WTC11 (cell line): ENCODE measurements around the gene EHBP1. TPM values are rescaled to one million over a fixed set of nuclear protein-coding genes. Genes with fewer than 3 reads are reported as not detected.

Experiments
- ATAC-seq: fragments of 200-7000 bp; cut with Tn5 transposase; 2 replicates; pipeline ENCODE4 v1.10.0; 2021; ENCODE audit warnings: mild to moderate bottlenecking, moderate library complexity
- CTCF ChIA-PET: fragments of 300-600 bp; sonication (Branson Sonifier 250); formaldehyde crosslinking; loops from one replicate; lab custom pipeline; 2021; ENCODE audit warnings: antibody characterized with exemption; lab: Charles Lee
- POLR2A ChIA-PET: fragments of 350-600 bp; sonication (Branson Sonifier 250); formaldehyde crosslinking; loops from one replicate; lab custom pipeline; 2021; ENCODE audit warnings: antibody characterized with exemption; lab: Charles Lee
- DNase-seq: peaks from one replicate; pipeline ENCODE4 v3.0.0; 2021; ENCODE audit warnings: low spot score
- H3K27ac Mint-ChIP-seq: 2 replicates; pipeline ENCODE4 v1.8.0; 2021; ENCODE audit warnings: mixed read lengths
- H3K27me3 Mint-ChIP-seq: 2 replicates; pipeline ENCODE4 v1.8.0; 2021; ENCODE audit warnings: low read depth, mild to moderate bottlenecking, moderate library complexity, mixed read lengths
- H3K36me3 Mint-ChIP-seq: 2 replicates; pipeline ENCODE4 v1.8.0; 2021; ENCODE audit warnings: mixed read lengths
- H3K4me1 Mint-ChIP-seq: 2 replicates; pipeline ENCODE4 v1.8.0; 2022; ENCODE audit warnings: mixed read lengths
- H3K4me3 Mint-ChIP-seq: 2 replicates; pipeline ENCODE4 v1.8.0; 2021; ENCODE audit warnings: mild to moderate bottlenecking, moderate library complexity, mixed read lengths
- H3K9me3 Mint-ChIP-seq: 2 replicates; pipeline ENCODE4 v1.8.0; 2021; ENCODE audit warnings: mixed read lengths
- CBFB ChIP-seq: sonication (generic); formaldehyde crosslinking; IDR thresholded peaks from 2 replicates; pipeline ENCODE4 v1.8.1; 2022; ENCODE audit warnings: mild to moderate bottlenecking, low read depth, missing genetic modification reagents
- CREB1 ChIP-seq: sonication (generic); formaldehyde crosslinking; IDR thresholded peaks from 2 replicates; pipeline ENCODE4 v1.8.0; 2023; ENCODE audit warnings: mild to moderate bottlenecking, missing genetic modification reagents
- CREM ChIP-seq: sonication (generic); formaldehyde crosslinking; IDR thresholded peaks from 2 replicates; pipeline ENCODE4 v1.8.1; 2022; ENCODE audit warnings: mild to moderate bottlenecking, missing genetic modification reagents, moderate library complexity
- GABPB1 ChIP-seq: sonication (generic); formaldehyde crosslinking; IDR thresholded peaks from 2 replicates; pipeline ENCODE4 v1.8.1; 2023; ENCODE audit warnings: mild to moderate bottlenecking, missing genetic modification reagents
- GTF2I ChIP-seq: fragments of 250-450 bp; sonication (Bioruptor Pico); conservative IDR thresholded peaks from 2 replicates; pipeline ENCODE4 v1.4.0; 2021; ENCODE audit warnings: mild to moderate bottlenecking
- JAZF1 ChIP-seq: fragments of 250-450 bp; sonication (Bioruptor Pico); IDR thresholded peaks from 2 replicates; pipeline ENCODE4 v1.9.0; 2021; ENCODE audit warnings: moderate library complexity, mild to moderate bottlenecking, inconsistent platforms
- NFE2L1 ChIP-seq: sonication (generic); formaldehyde crosslinking; IDR thresholded peaks from 2 replicates; pipeline ENCODE4 v1.8.1; 2023; ENCODE audit warnings: missing genetic modification reagents
- NFYB ChIP-seq: sonication (generic); formaldehyde crosslinking; conservative IDR thresholded peaks from 2 replicates; pipeline ENCODE4 v1.8.0; 2022; ENCODE audit warnings: low read depth, missing genetic modification reagents
- NR1H2 ChIP-seq: sonication (generic); formaldehyde crosslinking; IDR thresholded peaks from 2 replicates; pipeline ENCODE4 v1.9.0; 2021; ENCODE audit warnings: mild to moderate bottlenecking, moderate library complexity, missing genetic modification reagents
- NR3C1 ChIP-seq: sonication (generic); formaldehyde crosslinking; conservative IDR thresholded peaks from 2 replicates; pipeline ENCODE4 v1.8.1; 2023; ENCODE audit warnings: low read depth, mild to moderate bottlenecking, missing genetic modification reagents
- OVOL2 ChIP-seq: fragments of 250-450 bp; sonication (Bioruptor Pico); IDR thresholded peaks from 2 replicates; pipeline ENCODE4 v1.9.0; 2021; ENCODE audit warnings: mild to moderate bottlenecking, borderline replicate concordance
- RELA ChIP-seq: sonication (generic); formaldehyde crosslinking; IDR thresholded peaks from 2 replicates; pipeline ENCODE4 v1.8.1; 2022; ENCODE audit warnings: missing genetic modification reagents, mild to moderate bottlenecking, borderline replicate concordance
- RORB ChIP-seq: fragments of 250-450 bp; sonication (Bioruptor Pico); IDR thresholded peaks from 2 replicates; pipeline ENCODE4 v1.9.0; 2021; ENCODE audit warnings: mild to moderate bottlenecking
- TEAD1 ChIP-seq: sonication (generic); formaldehyde crosslinking; IDR thresholded peaks from 2 replicates; pipeline ENCODE4 v1.8.0; 2022; ENCODE audit warnings: mild to moderate bottlenecking, missing genetic modification reagents
- ZNF219 ChIP-seq: sonication (generic); formaldehyde crosslinking; IDR thresholded peaks from 2 replicates; pipeline ENCODE4 v1.8.0; 2023; ENCODE audit warnings: missing genetic modification reagents, mild to moderate bottlenecking, borderline replicate concordance
- ZNF263 ChIP-seq: sonication (generic); formaldehyde crosslinking; IDR thresholded peaks from 2 replicates; pipeline ENCODE4 v1.8.1; 2022; ENCODE audit warnings: low read depth, mild to moderate bottlenecking, moderate library complexity, missing genetic modification reagents
- ZNF317 ChIP-seq: sonication (generic); formaldehyde crosslinking; IDR thresholded peaks from 2 replicates; pipeline ENCODE4 v1.8.1; 2023; ENCODE audit warnings: low read depth, mild to moderate bottlenecking, moderate library complexity, missing genetic modification reagents, borderline replicate concordance
- ZNF416 ChIP-seq: fragments of 250-450 bp; sonication (Bioruptor Pico); IDR thresholded peaks from 2 replicates; pipeline ENCODE4 v1.9.0; 2021; ENCODE audit warnings: mild to moderate bottlenecking, inconsistent platforms
- total RNA-seq: library from RNA; stranded (reverse); gene quantifications from 3 replicates; pipeline ENCODE4 v1.2.3, GENCODE V29; 2021
- TF ChIP-seq, protein P1 (sequence below): fragments of 250-450 bp; sonication (Bioruptor Pico); IDR thresholded peaks from 2 replicates; pipeline ENCODE4 v1.9.0; 2021; ENCODE audit warnings: mild to moderate bottlenecking
- TF ChIP-seq, protein P2 (sequence below): sonication (generic); formaldehyde crosslinking; IDR thresholded peaks from 2 replicates; pipeline ENCODE4 v1.8.0; 2022; ENCODE audit warnings: mild to moderate bottlenecking, missing genetic modification reagents
- TF ChIP-seq, protein P3 (sequence below): fragments of 250-450 bp; sonication (Bioruptor Pico); IDR thresholded peaks from 2 replicates; pipeline ENCODE4 v1.9.0; 2021; ENCODE audit warnings: mild to moderate bottlenecking, borderline replicate concordance
- TF ChIP-seq, protein P4 (sequence below): sonication (generic); formaldehyde crosslinking; IDR thresholded peaks from 2 replicates; pipeline ENCODE4 v1.8.1; 2023; ENCODE audit warnings: mild to moderate bottlenecking, moderate library complexity, missing genetic modification reagents
- TF ChIP-seq, protein P5 (sequence below): sonication (generic); formaldehyde crosslinking; IDR thresholded peaks from 2 replicates; pipeline ENCODE4 v1.8.1; 2022; ENCODE audit warnings: missing genetic modification reagents, borderline replicate concordance
- TF ChIP-seq, protein P6 (sequence below): sonication (generic); formaldehyde crosslinking; IDR thresholded peaks from 2 replicates; pipeline ENCODE4 v1.8.0; 2023; ENCODE audit warnings: missing genetic modification reagents
- TF ChIP-seq, protein P7 (sequence below): sonication (generic); formaldehyde crosslinking; IDR thresholded peaks from 2 replicates; pipeline ENCODE4 v1.8.1; 2023; ENCODE audit warnings: mild to moderate bottlenecking, missing genetic modification reagents, moderate library complexity

Gene EHBP1
- total RNA-seq, 1 experiment from 2014 or later: 36.4 TPM

DNA sequence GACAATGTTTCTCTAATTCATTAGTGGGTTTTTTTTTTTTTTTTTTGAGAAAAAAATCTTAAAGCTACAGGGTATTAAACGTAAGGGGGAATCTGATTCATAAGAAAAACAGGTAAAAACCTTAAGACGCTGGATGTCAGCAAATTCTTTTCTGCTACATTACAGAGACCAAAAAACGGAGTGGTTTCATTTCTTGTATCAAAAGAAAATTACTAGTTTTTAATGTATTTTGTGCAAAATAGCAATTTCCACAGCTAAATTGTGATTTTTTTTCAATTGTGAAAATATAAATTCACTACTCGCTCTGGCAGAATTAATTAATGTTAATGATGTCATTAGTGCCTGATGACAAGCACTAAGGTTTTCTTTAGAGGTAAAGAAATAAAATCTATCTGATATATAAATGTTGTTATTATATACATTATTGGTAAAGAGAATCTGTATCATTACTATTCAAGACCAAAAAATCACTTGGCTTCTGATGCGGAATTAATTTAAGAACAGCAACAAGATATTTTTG lies 355.0 kb downstream of the EHBP1 start:
- no peak overlapping the region for H3K27ac Mint-ChIP-seq

DNA sequence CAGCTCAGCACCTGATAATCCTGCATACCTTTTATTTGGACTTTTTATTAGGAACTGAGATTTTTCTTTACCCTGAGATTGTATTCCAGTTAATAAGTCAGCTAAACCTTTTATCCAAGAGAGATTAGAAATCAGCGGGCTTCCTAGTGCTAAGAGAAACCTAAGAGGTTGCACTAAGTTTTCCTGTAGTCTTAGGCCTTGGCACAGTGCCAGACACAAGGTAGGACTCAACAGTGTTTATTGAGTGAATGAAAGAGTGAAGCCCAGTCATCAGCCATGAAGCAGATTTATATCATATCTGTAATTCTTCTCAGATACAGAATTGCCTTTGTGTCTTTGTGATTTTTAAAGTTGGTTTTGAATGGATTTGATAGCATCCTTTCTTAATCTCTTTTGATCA lies 358.7 kb downstream of the EHBP1 start:
- TF ChIP-seq, protein P1, sequence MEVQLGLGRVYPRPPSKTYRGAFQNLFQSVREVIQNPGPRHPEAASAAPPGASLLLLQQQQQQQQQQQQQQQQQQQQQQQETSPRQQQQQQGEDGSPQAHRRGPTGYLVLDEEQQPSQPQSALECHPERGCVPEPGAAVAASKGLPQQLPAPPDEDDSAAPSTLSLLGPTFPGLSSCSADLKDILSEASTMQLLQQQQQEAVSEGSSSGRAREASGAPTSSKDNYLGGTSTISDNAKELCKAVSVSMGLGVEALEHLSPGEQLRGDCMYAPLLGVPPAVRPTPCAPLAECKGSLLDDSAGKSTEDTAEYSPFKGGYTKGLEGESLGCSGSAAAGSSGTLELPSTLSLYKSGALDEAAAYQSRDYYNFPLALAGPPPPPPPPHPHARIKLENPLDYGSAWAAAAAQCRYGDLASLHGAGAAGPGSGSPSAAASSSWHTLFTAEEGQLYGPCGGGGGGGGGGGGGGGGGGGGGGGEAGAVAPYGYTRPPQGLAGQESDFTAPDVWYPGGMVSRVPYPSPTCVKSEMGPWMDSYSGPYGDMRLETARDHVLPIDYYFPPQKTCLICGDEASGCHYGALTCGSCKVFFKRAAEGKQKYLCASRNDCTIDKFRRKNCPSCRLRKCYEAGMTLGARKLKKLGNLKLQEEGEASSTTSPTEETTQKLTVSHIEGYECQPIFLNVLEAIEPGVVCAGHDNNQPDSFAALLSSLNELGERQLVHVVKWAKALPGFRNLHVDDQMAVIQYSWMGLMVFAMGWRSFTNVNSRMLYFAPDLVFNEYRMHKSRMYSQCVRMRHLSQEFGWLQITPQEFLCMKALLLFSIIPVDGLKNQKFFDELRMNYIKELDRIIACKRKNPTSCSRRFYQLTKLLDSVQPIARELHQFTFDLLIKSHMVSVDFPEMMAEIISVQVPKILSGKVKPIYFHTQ (CRISPR knock-in tag): no peak
- TF ChIP-seq CREB1 (CRISPR knock-in tag): no peak
- no peak for TF ChIP-seq NFYB (CRISPR knock-in tag)
- no peak for TF ChIP-seq GTF2I (CRISPR knock-in tag)
- TF ChIP-seq, protein P2, sequence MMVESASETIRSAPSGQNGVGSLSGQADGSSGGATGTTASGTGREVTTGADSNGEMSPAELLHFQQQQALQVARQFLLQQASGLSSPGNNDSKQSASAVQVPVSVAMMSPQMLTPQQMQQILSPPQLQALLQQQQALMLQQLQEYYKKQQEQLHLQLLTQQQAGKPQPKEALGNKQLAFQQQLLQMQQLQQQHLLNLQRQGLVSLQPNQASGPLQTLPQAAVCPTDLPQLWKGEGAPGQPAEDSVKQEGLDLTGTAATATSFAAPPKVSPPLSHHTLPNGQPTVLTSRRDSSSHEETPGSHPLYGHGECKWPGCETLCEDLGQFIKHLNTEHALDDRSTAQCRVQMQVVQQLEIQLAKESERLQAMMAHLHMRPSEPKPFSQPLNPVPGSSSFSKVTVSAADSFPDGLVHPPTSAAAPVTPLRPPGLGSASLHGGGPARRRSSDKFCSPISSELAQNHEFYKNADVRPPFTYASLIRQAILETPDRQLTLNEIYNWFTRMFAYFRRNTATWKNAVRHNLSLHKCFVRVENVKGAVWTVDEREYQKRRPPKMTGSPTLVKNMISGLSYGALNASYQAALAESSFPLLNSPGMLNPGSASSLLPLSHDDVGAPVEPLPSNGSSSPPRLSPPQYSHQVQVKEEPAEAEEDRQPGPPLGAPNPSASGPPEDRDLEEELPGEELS: no peak
- no peak for TF ChIP-seq JAZF1 (CRISPR knock-in tag)
- TF ChIP-seq, protein P3, sequence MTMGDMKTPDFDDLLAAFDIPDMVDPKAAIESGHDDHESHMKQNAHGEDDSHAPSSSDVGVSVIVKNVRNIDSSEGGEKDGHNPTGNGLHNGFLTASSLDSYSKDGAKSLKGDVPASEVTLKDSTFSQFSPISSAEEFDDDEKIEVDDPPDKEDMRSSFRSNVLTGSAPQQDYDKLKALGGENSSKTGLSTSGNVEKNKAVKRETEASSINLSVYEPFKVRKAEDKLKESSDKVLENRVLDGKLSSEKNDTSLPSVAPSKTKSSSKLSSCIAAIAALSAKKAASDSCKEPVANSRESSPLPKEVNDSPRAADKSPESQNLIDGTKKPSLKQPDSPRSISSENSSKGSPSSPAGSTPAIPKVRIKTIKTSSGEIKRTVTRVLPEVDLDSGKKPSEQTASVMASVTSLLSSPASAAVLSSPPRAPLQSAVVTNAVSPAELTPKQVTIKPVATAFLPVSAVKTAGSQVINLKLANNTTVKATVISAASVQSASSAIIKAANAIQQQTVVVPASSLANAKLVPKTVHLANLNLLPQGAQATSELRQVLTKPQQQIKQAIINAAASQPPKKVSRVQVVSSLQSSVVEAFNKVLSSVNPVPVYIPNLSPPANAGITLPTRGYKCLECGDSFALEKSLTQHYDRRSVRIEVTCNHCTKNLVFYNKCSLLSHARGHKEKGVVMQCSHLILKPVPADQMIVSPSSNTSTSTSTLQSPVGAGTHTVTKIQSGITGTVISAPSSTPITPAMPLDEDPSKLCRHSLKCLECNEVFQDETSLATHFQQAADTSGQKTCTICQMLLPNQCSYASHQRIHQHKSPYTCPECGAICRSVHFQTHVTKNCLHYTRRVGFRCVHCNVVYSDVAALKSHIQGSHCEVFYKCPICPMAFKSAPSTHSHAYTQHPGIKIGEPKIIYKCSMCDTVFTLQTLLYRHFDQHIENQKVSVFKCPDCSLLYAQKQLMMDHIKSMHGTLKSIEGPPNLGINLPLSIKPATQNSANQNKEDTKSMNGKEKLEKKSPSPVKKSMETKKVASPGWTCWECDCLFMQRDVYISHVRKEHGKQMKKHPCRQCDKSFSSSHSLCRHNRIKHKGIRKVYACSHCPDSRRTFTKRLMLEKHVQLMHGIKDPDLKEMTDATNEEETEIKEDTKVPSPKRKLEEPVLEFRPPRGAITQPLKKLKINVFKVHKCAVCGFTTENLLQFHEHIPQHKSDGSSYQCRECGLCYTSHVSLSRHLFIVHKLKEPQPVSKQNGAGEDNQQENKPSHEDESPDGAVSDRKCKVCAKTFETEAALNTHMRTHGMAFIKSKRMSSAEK (CRISPR knock-in tag): no peak
- TF ChIP-seq CREM (CRISPR knock-in tag): no peak
- no peak for TF ChIP-seq RELA (CRISPR knock-in tag)
- no peak for TF ChIP-seq CBFB (CRISPR knock-in tag)
- TF ChIP-seq ZNF263 (CRISPR knock-in tag): no peak
- no peak for TF ChIP-seq TEAD1
- TF ChIP-seq OVOL2 (CRISPR knock-in tag): no peak
- TF ChIP-seq, protein P4, sequence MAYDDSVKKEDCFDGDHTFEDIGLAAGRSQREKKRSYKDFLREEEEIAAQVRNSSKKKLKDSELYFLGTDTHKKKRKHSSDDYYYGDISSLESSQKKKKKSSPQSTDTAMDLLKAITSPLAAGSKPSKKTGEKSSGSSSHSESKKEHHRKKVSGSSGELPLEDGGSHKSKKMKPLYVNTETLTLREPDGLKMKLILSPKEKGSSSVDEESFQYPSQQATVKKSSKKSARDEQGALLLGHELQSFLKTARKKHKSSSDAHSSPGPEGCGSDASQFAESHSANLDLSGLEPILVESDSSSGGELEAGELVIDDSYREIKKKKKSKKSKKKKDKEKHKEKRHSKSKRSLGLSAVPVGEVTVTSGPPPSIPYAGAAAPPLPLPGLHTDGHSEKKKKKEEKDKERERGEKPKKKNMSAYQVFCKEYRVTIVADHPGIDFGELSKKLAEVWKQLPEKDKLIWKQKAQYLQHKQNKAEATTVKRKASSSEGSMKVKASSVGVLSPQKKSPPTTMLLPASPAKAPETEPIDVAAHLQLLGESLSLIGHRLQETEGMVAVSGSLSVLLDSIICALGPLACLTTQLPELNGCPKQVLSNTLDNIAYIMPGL (CRISPR knock-in tag): no peak
- TF ChIP-seq, protein P5, sequence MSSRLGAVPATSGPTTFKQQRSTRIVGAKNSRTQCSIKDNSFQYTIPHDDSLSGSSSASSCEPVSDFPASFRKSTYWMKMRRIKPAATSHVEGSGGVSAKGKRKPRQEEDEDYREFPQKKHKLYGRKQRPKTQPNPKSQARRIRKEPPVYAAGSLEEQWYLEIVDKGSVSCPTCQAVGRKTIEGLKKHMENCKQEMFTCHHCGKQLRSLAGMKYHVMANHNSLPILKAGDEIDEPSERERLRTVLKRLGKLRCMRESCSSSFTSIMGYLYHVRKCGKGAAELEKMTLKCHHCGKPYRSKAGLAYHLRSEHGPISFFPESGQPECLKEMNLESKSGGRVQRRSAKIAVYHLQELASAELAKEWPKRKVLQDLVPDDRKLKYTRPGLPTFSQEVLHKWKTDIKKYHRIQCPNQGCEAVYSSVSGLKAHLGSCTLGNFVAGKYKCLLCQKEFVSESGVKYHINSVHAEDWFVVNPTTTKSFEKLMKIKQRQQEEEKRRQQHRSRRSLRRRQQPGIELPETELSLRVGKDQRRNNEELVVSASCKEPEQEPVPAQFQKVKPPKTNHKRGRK (CRISPR knock-in tag): no peak
- TF ChIP-seq ZNF416 (CRISPR knock-in tag): no peak
- ATAC-seq (no peak), DNase-seq (no peak)
- peaks cover 90% of the 10 kb centered on the region for H3K27me3 Mint-ChIP-seq
- H3K4me1 Mint-ChIP-seq: peaks cover 5% of the 10 kb centered on the region
- no peak overlapping the region for H3K27ac Mint-ChIP-seq
- H3K4me3 Mint-ChIP-seq: no peak overlapping the region
- ChIA-PET POLR2A (no interaction called here), CTCF (no interaction called here)
- H3K9me3 Mint-ChIP-seq: no peaks in the 10 kb centered on the region
- H3K36me3 Mint-ChIP-seq: no peaks in the 10 kb centered on the region

More for the DNA sequence above, 355.0 kb downstream of the EHBP1 start:
- ChIA-PET POLR2A (no interaction called here), CTCF (no interaction called here)
- peaks cover 38% of the 10 kb centered on the region for H3K4me1 Mint-ChIP-seq
- peak overlapping the region; percentile 62 for H3K4me3 Mint-ChIP-seq
- peaks cover 97% of the 10 kb centered on the region for H3K27me3 Mint-ChIP-seq
- H3K9me3 Mint-ChIP-seq: no peaks in the 10 kb centered on the region
- ATAC-seq (no peak), DNase-seq (no peak)
- no peaks in the 10 kb centered on the region for H3K36me3 Mint-ChIP-seq
- TF ChIP-seq GABPB1 (no peak), NFE2L1 (no peak), ZNF317 (CRISPR knock-in tag) (no peak), RORB (CRISPR knock-in tag) (no peak), ZNF219 (CRISPR knock-in tag) (no peak), JAZF1 (CRISPR knock-in tag) (no peak), NR3C1 (no peak), NR1H2 (CRISPR knock-in tag) (no peak), OVOL2 (CRISPR knock-in tag) (no peak)
- TF ChIP-seq, protein P6, sequence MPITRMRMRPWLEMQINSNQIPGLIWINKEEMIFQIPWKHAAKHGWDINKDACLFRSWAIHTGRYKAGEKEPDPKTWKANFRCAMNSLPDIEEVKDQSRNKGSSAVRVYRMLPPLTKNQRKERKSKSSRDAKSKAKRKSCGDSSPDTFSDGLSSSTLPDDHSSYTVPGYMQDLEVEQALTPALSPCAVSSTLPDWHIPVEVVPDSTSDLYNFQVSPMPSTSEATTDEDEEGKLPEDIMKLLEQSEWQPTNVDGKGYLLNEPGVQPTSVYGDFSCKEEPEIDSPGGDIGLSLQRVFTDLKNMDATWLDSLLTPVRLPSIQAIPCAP (CRISPR knock-in tag): no peak
- TF ChIP-seq, protein P7, sequence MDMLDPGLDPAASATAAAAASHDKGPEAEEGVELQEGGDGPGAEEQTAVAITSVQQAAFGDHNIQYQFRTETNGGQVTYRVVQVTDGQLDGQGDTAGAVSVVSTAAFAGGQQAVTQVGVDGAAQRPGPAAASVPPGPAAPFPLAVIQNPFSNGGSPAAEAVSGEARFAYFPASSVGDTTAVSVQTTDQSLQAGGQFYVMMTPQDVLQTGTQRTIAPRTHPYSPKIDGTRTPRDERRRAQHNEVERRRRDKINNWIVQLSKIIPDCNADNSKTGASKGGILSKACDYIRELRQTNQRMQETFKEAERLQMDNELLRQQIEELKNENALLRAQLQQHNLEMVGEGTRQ: no peak
